Vagina (tissue), 2 donors: ENCODE results near the gene CATSPERD.

Source experiments
- CTCF ChIP-seq, 3 experiments: fragments of 450-650 bp in 2 of 3; fragments of 200-600 bp in 1 of 3; sonication (generic) in 1 of 3; IDR thresholded peaks; one replicate each; pipeline ENCODE4 v1.5.1; 2017 to 2019; ENCODE audit warnings: antibody characterized with exemption in 3 of 3, mild to moderate bottlenecking in 2 of 3, moderate library complexity in 2 of 3
- POLR2AphosphoS5 ChIP-seq, 2 donors: sonication (generic); formaldehyde crosslinking; IDR thresholded peaks; one replicate each; pipeline ENCODE4 v1.9.0; 2017; ENCODE audit warnings: antibody characterized with exemption in 2 of 2, mild to moderate bottlenecking in 2 of 2, low read depth in 1 of 2; ENCODE audit not compliant: insufficient read depth in 1 of 2

- TF ChIP-seq CTCF (IDR thresholded peaks at IDR 0.05): no peak
- TF ChIP-seq POLR2AphosphoS5 (IDR thresholded peaks at IDR 0.05; ENCODE audit: insufficient read depth in 1 of 2, low read depth in 1 of 2): no peak
These were observed 29.1 kb downstream of the CATSPERD start for GRCh38 chr19:5749505-5749904.
